GM21390 (cell line): ENCODE data around the gene SIRT7.

Experiments
- ATAC-seq: cut with Tn5 transposase; IDR thresholded peaks from one replicate; pipeline ENCODE4 v1.9.1; 2021; ENCODE audit not compliant: unreplicated experiment

SIRT7 gene

DNA sequence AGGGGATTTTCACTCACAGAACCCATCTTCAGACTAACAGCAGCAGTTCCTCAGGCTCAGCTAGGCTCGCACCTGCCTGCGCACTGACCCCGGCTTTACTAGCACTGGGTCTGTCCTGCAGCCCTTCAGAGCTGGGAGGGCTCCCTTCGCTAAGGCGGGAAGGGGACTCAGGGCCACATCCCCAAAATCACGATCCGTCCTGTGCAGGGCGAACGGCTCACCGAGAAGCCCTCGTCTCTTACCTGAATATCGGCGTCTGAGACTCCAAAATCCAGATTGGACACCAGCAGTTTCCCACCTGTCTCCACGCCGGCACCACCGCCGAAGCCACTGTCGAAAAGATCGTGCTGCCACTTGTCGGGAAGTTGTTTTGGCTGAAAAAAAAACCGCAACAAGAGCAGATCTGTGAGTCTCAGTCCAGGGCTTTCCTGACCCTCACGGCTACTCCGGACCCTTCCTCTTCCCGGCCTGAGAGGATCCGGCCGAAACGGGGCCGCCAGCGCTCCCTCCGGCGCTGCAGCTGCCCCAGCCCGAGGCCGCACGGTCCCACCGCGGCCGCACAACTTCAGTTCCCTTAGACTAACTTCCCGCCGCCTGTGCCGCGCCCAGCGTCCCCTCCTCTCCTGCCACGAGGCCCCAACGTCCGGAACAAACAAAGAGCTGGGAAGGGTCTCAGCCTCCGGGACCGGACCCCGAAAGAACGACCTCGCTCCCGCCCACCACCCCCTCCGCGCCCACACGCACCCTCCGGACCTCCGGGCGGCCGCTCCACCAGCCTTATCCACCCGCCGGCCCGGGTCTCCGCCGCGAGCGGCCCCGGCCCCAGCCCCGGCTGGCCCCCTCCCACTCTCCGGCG, 27.3 kb downstream of the SIRT7 start:
- ATAC-seq = peak; percentile 4

DNA sequence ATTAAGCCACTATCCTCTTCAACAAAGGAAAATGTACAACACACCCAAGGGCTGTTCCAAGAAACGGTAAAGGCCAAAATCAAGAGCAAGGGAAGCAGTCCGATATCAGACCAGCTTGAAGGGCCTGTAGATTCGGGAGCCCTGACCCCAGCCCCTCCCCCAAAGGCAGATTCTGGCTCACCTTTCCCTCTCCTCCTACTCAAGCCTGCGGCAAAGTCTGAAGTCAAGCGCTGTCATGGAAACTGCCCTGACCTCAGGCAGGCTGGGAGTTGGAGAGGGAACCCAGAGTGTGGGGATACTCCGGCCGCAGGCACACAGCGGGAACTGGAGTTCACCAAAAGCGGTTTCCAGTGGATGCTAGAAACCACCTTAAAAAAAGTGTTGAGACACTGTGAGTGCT, 28.4 kb downstream of the SIRT7 start:
- ATAC-seq = no peak

DNA sequence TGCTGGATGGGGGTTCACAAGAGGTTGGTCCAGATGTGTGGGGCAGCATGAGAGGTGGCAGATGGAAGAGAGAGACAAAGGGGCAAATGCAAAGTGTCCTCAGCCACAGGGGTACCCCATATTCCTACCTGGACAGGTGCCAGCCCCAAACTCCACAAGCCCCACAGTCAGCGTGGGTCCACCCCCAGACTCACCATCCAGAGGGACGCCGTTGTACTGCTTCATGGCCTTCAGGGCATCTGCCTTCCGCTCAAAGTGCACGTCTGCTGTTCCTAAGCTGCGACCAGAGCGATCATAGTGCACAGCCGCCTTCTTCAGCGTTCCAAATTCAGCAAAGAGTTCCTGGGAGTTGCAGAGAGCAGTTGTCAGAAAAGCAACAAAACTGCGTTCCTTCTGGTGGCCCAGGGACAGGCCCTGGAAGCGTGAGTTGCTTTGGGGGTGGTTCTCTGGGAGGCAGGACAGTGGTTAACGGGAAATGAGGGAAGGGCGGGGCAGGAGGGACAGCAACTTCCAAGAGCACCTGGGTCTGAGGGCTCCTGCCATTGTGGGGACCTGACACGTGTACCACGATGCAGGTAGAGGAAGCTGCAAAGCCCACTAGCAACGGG, 28.9 kb downstream of the SIRT7 start:
- no peak for ATAC-seq

DNA sequence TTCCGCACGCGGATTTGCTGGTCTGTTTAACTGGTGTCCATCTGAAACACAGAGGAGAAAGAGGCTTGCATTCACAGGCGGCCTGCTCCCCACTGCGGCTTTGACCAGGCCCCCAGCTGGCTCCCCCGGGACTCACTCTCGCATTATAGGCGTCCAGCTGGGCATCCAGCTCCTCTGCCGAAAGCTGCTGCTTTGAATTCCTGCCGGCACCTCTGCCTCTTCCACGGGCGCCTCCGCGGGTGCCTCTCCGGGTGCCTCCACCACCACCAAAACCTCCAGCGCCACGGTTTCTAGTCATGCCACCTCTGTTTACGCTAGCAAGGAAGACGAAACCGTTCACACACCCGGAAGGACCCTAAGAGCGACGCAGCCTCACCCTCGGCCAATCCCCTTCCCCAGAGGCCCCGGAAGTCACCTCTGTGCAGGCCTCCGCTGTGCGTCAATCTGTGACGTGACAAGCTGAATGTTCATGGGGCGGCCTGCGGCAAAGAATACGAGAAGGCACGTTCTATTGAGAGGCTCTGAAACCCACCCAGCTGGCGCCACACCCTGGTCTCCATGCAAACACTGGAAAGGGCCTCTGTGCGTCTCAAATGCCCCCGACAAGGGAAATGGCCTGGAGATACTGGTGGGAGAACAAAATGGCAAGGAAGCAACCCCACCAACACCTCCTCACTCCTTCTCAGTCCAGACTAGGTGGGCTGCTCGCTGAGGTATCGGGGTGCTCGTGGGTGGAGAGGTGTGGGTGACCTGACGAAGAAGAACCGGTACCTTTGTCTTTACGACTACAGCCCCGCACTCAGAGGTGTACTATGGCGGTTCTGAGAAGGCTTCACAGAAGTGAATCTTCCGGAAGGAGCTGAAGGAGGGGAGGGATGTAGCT, 29.6 kb downstream of the SIRT7 start:
- ATAC-seq = no peak

DNA sequence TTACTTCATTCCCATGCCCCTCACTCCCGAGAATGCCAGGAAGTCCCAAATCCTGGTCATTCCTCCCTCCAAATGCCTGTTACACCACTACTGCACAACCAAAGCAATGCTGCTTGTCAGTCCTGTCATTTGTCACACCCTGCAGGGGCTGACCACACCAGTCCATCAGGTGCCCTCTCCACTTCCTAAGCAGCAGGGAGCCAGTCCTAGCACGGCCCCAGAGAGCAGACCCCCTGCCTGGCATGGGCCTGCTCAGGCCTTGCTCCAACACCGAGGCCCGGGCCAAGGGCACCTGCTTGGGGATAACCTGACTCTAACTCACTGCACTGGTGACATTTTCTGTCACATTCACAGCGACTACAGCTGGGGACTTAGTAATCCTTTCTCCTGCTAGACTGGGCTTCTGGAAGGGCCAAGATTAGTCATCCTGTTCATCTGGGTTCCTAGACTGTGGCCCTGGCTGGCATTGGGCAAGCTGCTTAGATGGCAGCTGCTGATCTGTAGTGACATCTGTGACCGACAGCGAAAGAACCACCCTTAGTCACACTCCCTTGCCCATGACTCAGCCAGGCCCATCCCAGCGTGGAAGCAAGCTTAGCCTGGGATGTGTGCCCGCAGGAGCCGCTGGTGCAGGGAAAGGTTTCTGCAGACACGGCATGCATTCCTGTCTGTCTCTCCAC, 32.0 kb downstream of the SIRT7 start:
- no peak for ATAC-seq

DNA sequence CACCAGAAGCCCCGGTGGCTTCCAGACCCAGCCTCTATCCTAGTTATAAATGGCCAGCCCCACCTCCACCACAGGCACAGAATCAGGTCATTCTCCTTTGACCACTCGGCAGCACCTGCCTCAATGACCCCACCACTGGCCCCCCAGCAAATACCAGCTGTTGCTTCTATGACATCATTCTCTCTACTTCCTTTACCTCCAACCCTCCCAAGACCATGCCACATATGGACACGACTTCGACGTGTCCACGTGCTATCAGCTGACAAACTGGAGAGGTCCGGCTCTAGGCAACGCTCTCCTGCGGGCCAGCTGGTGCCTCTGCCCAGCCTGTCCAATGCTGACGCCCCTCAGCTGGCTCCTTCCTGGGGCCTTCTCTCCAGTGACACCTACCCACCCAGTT, 32.5 kb downstream of the SIRT7 start:
- no peak for ATAC-seq

DNA sequence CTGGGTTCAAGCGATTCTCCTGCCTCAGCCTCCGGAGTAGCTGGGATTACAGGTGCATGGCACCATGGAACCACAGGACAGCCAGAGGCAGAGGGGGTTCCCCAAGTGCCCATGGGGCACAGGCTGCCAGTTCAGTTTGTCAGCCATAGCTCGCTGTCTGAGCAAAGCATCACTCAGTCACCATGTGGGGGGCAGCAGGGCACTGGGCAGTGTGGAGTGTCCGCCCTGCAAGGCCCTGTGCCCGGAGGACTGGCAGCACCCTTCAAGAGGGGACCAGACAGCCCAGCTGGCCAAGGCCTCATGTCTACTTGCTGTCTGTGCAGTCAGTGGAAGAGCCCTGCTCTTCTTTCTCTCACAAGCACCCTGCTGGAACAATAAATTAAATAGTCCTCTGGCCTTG, 33.0 kb downstream of the SIRT7 start:
- no peak for ATAC-seq

DNA sequence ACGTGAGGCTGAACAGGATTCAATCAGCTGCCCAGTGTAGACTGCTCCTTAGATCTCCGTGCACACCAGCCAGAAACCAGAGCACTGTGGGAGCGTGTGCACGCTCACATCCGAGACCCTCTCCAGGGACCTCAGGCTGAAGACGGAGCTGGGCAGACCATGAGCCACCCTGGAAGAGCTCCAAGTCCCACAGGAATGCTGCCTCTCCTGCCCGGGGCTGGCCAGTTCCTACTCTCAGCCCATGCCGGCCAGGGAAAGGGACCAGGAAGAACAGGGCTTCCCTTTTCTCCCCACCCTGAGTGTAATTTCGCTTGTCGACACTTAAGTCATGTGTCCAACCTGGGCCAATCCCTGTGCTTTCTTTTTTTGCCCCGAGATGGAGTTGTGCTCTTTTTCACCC, 33.5 kb downstream of the SIRT7 start:
- no peak for ATAC-seq

DNA sequence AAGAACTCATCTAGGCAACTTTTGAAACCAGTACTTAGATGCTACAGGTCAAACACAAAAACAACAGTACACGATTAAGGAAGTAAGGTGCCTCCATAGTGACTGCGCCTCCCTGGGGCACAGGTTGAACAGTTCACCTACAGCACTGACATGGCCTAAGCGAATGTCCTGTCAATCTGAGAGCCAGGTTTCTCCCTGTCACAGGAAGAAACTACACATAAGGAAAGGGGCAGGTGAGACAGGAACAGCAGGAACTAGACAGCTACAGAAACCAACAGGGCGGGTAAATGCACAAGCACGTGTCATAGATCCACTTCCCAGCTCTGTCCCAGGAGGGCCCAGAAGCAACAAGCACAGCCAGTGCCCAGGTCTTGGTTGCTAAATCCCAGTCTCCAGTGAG, 38.9 kb downstream of the SIRT7 start:
- ATAC-seq = no peak

DNA sequence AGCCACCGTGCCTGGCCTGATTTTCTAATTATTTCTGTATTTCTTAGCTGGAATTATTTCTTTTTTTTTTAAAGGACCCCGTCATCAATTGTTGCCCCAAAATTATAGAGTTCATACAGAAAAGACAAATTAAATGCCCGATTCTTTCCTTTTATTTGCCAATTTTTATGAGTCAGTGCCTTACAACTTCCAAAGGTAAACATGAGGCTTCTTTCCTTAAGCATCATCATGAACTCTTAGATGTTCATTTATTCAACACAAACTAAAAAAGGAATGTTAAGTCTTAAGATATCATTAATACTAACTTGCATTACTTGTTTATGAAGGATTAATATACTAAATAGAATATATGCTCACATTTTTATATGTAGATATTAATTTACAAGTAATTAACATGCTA, 39.7 kb downstream of the SIRT7 start:
- ATAC-seq = no peak

DNA sequence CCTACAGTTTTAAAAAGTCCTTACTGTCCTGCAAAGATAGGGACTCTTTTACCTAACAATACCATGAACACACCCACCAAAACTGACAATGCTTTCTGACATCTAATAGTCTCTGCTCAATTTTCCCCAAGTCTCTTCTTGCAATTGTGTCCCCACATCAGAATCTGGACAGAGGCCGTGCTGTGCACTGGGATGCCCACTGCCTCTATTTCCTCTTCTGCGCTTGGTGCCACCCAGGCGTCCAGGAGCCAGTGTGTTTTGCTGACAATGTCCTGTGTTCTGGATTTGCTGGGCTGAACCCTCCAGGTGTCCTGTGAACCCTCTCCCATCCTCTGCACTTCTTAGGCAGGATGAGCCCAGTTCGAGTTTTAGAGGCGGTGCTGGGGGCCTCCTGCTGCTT, 40.4 kb downstream of the SIRT7 start:
- no peak for ATAC-seq

DNA sequence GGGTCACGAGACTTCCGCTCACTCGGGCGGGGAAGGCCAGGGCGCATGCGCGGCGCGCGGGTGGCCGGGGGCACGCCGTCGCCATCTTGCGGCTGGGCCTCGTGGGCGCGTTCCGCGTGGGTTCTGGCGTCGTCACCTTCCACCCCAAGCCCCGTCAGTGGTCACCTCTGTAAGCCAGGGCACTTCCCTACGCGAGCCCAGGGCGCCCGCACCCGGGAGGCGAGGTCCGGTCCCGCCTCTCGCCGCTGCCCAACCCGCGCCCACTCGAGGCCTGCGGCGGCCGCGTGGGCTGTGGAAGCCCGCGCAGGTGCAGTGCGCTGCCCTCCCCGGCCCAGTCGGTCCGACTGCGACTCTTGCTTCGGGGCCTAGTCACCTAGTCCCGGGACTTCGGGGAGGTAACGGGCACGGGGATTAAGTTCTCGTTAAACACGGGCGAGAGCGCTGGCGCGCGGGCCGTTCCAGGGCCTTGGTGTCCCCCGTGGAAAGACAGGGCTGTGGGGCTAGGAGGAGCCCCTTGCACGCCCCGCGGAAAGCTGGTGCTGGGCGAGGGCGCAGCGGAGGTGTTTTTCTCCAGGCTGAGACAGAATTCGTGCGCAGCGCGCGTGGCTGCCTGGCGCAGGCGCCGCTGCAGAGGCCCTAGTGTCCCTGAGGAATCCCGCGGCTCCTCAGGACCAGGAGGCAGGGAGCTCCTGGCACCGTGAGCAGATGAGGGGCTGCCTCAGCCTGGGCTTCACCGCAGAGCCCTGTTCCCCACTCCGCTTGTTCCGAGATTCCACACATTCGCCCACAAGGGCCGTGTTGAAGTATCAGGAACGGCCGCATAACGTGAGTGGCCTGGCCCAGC, 46.4 kb downstream of the SIRT7 start:
- ATAC-seq = no peak

DNA sequence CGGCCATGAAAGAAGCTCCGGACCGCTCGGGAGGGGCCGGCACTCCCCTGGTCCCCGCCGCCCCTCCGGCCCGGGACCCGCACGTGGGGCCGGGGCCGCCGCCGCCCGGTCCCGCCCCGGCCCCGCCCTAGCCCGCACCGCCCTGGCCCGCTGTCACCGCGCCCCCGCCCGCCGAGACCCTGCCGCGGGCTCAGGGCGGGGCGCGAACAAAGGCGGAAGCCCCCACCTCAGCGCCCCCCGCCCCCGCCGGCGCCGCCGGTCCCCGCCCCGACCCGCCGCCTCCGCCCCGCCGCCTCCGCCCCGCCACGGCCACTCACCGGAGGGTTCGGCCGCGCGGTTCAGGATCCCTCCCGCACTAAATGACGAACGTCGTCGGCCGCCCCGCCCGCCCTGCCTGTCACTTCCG, 47.0 kb downstream of the SIRT7 start, which contains the start of gene ARHGDIA:
Gene ARHGDIA, minus strand, starts transcription at position 357 of the 406 bp plus-strand sequence. CDS start 1,407 bp downstream, outside the sequence.
- ATAC-seq = no peak

DNA sequence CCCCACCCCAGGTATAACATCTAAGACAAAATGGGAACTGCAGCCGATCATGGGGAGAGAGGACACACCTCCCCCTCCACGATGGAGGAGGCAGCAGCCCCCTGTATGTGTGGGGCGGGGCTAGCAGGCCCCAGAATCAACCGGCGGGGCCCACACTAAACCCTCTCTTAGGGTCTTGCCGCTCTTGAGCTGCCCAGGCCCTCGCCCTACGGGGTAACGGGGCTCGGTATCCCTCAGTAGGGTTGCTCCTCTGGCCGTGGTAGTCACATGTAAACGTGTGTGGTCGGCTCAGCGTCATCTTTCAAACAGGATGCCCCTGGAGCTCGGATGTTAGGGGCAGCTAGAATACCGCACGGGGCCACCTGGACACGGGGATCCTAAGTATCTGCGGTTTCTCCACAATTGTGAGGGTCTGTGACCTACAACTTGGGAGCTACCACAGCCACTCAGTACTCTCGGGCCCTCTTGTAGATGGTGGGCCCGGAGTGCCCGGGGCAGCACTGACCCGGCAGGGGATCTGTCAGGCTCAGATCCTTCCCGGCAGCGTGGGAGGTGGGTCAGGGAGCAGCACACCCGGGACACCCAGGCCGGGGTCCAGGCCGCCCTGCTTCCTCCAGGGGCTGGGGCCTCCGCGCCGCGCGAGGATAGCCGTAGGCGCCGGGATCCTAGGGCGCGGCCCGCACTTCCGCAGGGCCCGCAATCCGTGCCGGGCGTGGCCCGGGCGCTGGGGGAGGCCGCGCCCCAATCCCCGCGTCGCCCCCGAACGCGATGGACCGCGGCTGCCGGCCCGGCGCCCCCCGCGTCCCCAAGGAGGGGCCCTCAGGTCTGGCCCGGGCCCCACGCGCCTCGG, 47.6 kb downstream of the SIRT7 start:
- ATAC-seq = no peak

DNA sequence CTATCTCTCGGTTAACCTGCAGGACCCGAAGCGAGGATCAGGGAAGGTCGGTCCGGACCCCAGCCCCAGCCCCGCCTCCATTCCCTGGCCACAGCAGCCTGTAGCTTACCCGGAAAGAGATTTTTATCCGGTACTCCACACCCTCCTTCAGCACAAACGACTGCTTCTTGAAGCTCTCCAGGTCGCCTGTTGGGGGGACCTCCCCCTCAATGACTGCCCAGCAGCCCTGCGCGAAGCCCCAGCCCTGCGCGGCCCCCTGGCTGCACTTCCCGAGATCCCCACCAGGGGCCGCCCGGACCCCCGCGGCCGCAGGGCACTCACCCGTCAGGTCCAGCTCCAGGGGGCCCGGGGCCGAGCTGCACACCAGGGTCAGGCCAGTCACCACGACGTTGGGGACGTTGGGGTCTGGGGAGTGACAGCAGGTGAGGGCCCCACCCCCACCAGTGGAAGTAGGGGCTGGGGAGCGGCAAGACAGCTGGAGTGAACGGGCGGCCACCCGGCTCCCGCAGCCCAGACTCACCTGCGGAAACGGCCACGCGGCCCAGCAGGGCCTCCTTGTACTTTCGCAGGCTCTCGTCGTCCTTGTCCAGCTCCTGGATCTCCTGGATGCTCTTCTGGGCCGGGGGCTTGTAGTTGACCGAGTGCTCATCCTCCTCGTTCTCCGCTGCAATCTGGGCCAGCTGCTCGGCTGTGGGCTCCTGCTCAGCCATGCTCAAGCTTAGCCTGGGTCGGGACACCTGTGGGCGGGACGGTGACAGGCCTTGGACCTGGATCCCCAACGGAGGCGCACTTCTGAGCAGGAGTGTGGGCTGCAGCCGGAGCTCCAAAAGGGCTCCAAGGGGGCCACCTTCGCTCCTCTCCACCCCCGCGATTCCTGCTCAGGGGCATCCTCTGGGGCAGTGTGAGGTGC, 48.5 kb downstream of the SIRT7 start:
- ATAC-seq = no peak

DNA sequence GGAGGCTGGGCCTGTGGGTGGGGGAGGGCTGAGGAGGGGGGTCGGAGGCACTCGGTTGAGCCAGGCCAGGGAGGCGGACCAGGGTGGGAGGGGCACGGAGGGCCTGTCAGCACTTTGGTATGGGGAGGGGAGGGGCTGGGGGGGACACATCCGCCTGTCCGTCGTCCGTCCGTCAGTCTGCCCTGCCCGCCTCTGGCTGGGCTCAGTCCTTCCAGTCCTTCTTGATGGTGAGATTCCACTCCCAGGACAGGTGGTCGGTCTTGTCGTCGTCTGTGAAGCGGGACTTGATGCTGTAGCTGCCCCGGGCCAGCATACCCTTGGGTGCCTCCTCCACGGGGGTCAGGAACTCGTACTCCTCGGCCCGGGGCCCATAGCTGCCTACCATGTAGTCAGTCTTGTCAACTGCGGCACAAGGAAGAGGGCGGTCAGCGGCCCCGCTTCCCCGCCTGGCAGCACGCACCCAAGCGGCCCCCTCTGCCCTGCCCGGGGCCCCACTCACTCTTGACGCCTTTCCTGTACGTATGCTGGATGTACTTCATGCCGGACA, 49.2 kb downstream of the SIRT7 start:
- no peak for ATAC-seq

DNA sequence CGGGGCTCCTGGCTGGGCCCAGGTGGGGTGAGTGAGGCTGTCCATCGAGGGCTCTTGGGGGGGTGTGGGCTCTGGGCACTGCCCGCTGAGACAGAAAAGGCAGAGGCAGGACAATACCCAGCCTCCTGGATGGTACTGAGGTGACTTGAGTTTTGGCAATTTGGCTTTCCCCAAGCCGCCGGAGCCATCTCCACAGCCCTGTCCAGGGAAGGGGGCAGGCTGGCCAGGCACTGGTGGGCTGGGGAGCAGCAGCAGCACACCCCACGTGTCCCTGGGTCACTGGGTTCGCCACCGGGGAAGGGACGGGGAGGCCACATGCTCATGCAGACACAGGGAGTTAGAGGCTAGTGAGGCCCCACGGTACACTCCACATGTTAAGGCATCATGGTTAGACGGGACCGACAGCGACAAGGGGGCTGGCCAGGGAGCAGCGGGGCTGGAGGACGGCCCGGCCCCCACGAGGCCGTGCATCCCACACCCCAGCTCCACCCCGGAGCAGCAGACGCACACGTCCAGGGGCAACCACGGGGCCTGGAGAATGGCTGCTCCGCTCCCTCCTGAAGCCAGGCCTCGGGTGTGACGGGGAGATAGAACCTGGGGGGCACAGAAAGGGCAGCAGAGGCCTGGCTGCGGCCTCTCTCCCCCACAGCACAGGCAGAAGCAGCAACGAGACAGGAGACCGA, 49.8 kb downstream of the SIRT7 start:
- ATAC-seq = no peak
